PC-3 (cell line): ENCODE measurements around the gene CIB4.

Experiments
- EZH2 ChIP-seq: fragments of 300-600 bp; sonication (generic); IDR thresholded peaks from one replicate; pipeline ENCODE4 v1.6.1; 2017; ENCODE audit warnings: antibody characterized with exemption, mild to moderate bottlenecking, low read length; ENCODE audit not compliant: unreplicated experiment
- EZH2phosphoT487 ChIP-seq: fragments of 300-600 bp; sonication (generic); IDR thresholded peaks from 2 replicates; pipeline ENCODE4 v1.6.1; 2018; ENCODE audit warnings: mild to moderate bottlenecking, antibody characterized with exemption, low read length, borderline replicate concordance
- TF ChIP-seq, protein P1 (sequence below): fragments of 300-600 bp; sonication (generic); conservative IDR thresholded peaks from 2 replicates; pipeline ENCODE4 v1.5.1; 2017; ENCODE audit warnings: antibody characterized with exemption, low read depth, mild to moderate bottlenecking, low read length

DNA sequence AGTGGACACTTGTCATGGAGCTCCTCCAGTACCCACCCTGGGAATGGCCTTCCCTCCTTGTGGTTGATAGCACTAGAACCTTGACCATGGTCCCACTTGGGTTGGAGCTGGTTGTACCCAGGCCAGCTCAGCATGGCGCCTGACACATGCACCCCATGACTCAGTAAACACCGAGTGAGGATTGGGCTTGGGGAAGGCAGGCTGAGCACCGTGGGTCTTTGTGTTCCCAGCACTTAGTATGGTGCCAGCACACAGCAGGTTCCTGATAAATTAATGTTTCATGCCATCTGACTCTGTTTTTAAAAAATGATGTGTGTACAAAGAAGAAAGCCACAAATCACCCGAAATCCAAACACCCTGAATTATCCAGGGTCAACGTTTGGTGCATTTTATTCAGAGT lies 69.8 kb downstream of the CIB4 start:
- TF ChIP-seq, protein P1, sequence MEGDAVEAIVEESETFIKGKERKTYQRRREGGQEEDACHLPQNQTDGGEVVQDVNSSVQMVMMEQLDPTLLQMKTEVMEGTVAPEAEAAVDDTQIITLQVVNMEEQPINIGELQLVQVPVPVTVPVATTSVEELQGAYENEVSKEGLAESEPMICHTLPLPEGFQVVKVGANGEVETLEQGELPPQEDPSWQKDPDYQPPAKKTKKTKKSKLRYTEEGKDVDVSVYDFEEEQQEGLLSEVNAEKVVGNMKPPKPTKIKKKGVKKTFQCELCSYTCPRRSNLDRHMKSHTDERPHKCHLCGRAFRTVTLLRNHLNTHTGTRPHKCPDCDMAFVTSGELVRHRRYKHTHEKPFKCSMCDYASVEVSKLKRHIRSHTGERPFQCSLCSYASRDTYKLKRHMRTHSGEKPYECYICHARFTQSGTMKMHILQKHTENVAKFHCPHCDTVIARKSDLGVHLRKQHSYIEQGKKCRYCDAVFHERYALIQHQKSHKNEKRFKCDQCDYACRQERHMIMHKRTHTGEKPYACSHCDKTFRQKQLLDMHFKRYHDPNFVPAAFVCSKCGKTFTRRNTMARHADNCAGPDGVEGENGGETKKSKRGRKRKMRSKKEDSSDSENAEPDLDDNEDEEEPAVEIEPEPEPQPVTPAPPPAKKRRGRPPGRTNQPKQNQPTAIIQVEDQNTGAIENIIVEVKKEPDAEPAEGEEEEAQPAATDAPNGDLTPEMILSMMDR: no peak
- TF ChIP-seq EZH2 (no peak), EZH2phosphoT487 (no peak)
